PFSK-1 (cell line): Measurements from ENCODE around the gene SPRED1.

Experiments
- FOXP2 ChIP-seq: optimal IDR thresholded peaks from 2 replicates; pipeline ENCODE3; 2011; ENCODE audit warnings: borderline replicate concordance, control low read depth, inconsistent platforms; ENCODE audit not compliant: insufficient read depth; ENCODE audit errors: extremely low read length, extremely low read depth
- POLR2AphosphoS5 ChIP-seq: IDR thresholded peaks from 2 replicates; pipeline ENCODE4 v1.6.1; 2012; ENCODE audit warnings: low read depth, mild to moderate bottlenecking, control low read depth, low read length, moderate library complexity
- REST ChIP-seq, 2 experiments: IDR thresholded peaks; 2 replicates each; pipeline versions ENCODE4 v1.6.1 to v1.8.0; 2011 to 2012; ENCODE audit warnings: low read depth in 2 of 2, low read length in 2 of 2, control low read depth in 1 of 2, inconsistent platforms in 1 of 2, mild to moderate bottlenecking in 1 of 2, moderate library complexity in 1 of 2; ENCODE audit not compliant: insufficient read depth in 1 of 2
- SIN3A ChIP-seq: IDR thresholded peaks from 2 replicates; pipeline ENCODE4 v1.6.1; 2012; ENCODE audit warnings: mild to moderate bottlenecking, low read length, moderate library complexity, borderline replicate concordance; ENCODE audit not compliant: insufficient read depth
- TAF1 ChIP-seq: IDR thresholded peaks from 2 replicates; pipeline ENCODE4 v1.6.1; 2012; ENCODE audit warnings: low read length, control low read depth, borderline replicate concordance; ENCODE audit not compliant: insufficient read depth

GRCh38 chr15:38283010-38283409 lies 30.4 kb downstream of the SPRED1 start:
- TF ChIP-seq TAF1 (no peak), POLR2AphosphoS5 (no peak; the same call in 1 of the 2 replicates), REST (IDR thresholded peaks at IDR 0.05; ENCODE audit: insufficient read depth in 1 of 2, low read depth in 2 of 2, low read length in 2 of 2) (no peak), SIN3A (no peak), FOXP2 (no peak)
